Pancreas (tissue), 10 donors: Measurements from ENCODE around the gene BEND3. TPM values are rescaled to one million over a fixed set of nuclear protein-coding genes. Genes with fewer than 3 reads are reported as not detected.
A peak's percentile ranks its signal among the peaks of the same experiment; 100 is the strongest.

Experiments used
- ATAC-seq, 4 donors: fragments of 200-7000 bp; cut with Tn5 transposase; one replicate each; pipeline versions ENCODE4 v1.8.0 to v1.9.1; 2020; ENCODE audit warnings: mild to moderate bottlenecking in 4 of 4, moderate library complexity in 4 of 4
- DNase-seq, 6 donors: peaks; one replicate each; pipeline ENCODE4 v3.0.0-alpha.2; 2020
- FAIRE-seq: peaks from 2 replicates; lab custom pipeline; 2012; peaks lifted over from hg19 to GRCh38; lab: Jason Lieb, UNC
- H3K27ac ChIP-seq, 4 donors: fragments of 200-600 bp; sonication (generic); 1 replicate in 3 of 4; 2 replicates in 1 of 4; pipeline versions ENCODE4 v1.5.0 to v1.8.0; 2020
- H3K27me3 ChIP-seq, 4 donors: fragments of 200-600 bp; one replicate each; pipeline ENCODE4 v1.8.0; 2021
- H3K36me3 ChIP-seq, 3 donors: fragments of 200-600 bp; sonication (generic) in 1 of 3; one replicate each; pipeline versions ENCODE4 v1.5.0 to v1.8.0; 2020 to 2021
- H3K4me1 ChIP-seq, 3 donors: fragments of 200-600 bp; one replicate each; pipeline ENCODE4 v1.8.0; 2021
- H3K4me3 ChIP-seq, 4 donors: fragments of 200-600 bp; sonication (generic) in 2 of 4; one replicate each; pipeline versions ENCODE4 v1.5.0 to v1.8.0; 2020 to 2021
- H3K9me3 ChIP-seq, 4 donors: fragments of 200-600 bp; one replicate each; pipeline ENCODE4 v1.8.0; 2021
- WGBS, 2 donors: extraction: QIAGEN DNeasy Blood & Tissue Kit; methylation state at CpG; one replicate each; pipeline ENCODE4 v1.1.7; 2013; 5-methylcytosine and 5-hydroxymethylcytosine counted together
- intact Hi-C, 3 donors: fragments of 100-400 bp; cut with DNase I; formaldehyde crosslinking; loops; one replicate each; pipeline versions ENCODE4 v1.11.1 to v1.14.2; 2022
- polyA plus RNA-seq, 2 donors: library from polyadenylated mRNA; stranded (reverse); fragments of 200-250 nt; gene quantifications; one replicate each; pipeline ENCODE4 v1.2.3, GENCODE V29; 2013
- total RNA-seq, 6 donors: library from RNA; stranded (reverse); fragmentation: NEBNext Ultra II Directional in 4 of 6; extraction: Animal tissue kit (Norgen Biotek cat#: 25700) in 4 of 6; gene quantifications; one replicate each; pipeline versions ENCODE4 v1.2.1 to v1.2.4, GENCODE V29; 2021 to 2023
- TF ChIP-seq, protein P1 (sequence below), 4 donors: fragments of 200-600 bp; sonication (generic) in 3 of 4; IDR thresholded peaks; one replicate each; pipeline versions ENCODE4 v1.5.0 to v1.8.0; 2021; ENCODE audit warnings: antibody characterized with exemption in 4 of 4
- donor health status: healthy with polysubstance abuse.
- donor health status: DM: no; HTN: no; CAD: no; lungs with moderate emphysema.
- donor health status: DM: no; HTN: no; CAD: no.
- donor health status: control.
- donor health status: control.
- donor health status: Bipolar disorder and iron deficiency.
- donor health status: DM: yes; HTN: yes; CAD: no.
- donor health status: DM: no; HTN: no; CAD: no.
- donor health status: DM: no; HTN: no; CAD: no.
- donor health status: DM: yes; HTN: yes; CAD: no.

Gene BEND3
- total and polyA plus RNA-seq, 8 donors, result 0.77 to 3.4 (median 1.9) TPM

- H3K36me3 ChIP-seq, result peaks cover 0 to 8% (median 0%) of the 10 kb centered on the region in 3 donors
- TF ChIP-seq, protein P1, sequence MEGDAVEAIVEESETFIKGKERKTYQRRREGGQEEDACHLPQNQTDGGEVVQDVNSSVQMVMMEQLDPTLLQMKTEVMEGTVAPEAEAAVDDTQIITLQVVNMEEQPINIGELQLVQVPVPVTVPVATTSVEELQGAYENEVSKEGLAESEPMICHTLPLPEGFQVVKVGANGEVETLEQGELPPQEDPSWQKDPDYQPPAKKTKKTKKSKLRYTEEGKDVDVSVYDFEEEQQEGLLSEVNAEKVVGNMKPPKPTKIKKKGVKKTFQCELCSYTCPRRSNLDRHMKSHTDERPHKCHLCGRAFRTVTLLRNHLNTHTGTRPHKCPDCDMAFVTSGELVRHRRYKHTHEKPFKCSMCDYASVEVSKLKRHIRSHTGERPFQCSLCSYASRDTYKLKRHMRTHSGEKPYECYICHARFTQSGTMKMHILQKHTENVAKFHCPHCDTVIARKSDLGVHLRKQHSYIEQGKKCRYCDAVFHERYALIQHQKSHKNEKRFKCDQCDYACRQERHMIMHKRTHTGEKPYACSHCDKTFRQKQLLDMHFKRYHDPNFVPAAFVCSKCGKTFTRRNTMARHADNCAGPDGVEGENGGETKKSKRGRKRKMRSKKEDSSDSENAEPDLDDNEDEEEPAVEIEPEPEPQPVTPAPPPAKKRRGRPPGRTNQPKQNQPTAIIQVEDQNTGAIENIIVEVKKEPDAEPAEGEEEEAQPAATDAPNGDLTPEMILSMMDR (IDR thresholded peaks at IDR 0.05), result no peak
- no peaks in the 10 kb centered on the region for H3K27me3 ChIP-seq
- peaks cover 0 to 3% (median 0%) of the 10 kb centered on the region in 3 donors for H3K4me1 ChIP-seq
- H3K4me3 ChIP-seq, result no peak overlapping the region
- H3K9me3 ChIP-seq, result no peaks in the 10 kb centered on the region
- FAIRE-seq, result no peak
- intact Hi-C loops, result no loop called here
- DNase-seq, result peak in 1 of 6 donors; percentile 58
- no peak overlapping the region for H3K27ac ChIP-seq
- WGBS, 2 donors, result 96 to 97% methylated on average over 53 of the region's 53 CpGs
- no peak for ATAC-seq
Observed at GRCh38 chr6:107069631-107070548, 45.4 kb downstream of the BEND3 start.

DNA sequence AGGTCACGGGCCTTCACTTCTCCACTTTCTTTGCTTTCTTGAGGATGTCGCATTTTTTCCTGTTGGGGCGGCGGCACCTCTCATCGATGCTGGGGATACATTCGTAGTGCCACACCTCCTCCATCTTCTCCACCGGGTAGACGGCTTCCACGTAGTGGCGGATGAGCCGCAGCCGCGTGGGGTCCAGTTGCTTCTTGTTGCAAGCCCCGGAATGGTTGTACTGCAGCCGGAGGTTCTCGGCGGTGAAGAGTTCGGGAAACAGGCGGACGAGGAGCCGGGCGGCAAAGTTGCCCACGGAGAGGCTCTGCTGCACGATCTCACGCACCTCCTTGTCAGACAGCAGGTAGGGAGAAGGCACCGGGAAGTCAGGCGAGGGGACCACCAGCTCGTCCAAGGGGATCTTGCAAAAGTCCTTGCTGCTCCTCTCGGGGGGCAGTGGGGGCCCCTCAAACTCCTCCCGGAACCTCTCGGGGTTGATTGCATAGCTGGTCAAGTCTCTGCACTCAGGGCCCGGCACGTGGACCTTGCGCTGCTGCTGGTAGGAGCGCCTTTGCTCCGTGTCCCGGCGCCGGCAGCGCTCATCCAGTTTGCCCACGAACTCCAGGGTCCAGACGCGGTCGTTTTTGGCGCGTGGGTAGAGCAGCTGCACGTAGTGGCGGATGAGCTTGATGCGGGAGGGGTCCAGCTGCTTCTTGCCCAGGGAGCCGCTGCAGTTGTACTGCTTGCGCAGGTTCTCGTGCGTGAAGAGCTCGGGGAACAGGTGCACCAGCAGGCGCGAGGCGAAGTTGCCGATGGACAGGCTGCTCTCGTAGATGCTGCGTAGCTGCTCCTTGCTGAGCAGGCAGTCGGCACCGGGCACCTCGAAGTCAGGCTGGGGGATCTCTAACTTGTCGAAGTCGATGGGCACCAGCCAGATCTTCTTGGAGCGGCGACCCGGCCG is 46.4 kb downstream of the BEND3 start:
- Histone ChIP-seq H3K36me3 (peaks cover 0 to 8% (median 0%) of the 10 kb centered on the region in 3 donors), H3K4me1 (peaks cover 0 to 9% (median 0%) of the 10 kb centered on the region in 3 donors), H3K4me3 (no peak overlapping the region), H3K9me3 (no peaks in the 10 kb centered on the region), H3K27ac (no peak overlapping the region), H3K27me3 (no peaks in the 10 kb centered on the region)
- intact Hi-C loops, result no loop called here
- WGBS, 2 donors, result 96 to 97% methylated on average over 69 of the region's 69 CpGs
- TF ChIP-seq, protein P1 (IDR thresholded peaks at IDR 0.05), result no peak
- DNase-seq, result peak in 1 of 6 donors; percentile 59
- ATAC-seq, result no peak
- no peak for FAIRE-seq

- peak in 3 of 4 donors; percentile 8 to 62 (median 32) for ATAC-seq
- intact Hi-C loops, result no loop called here
Observed at GRCh38 chr6:107066697-107067659, 48.3 kb downstream of the BEND3 start.

More at GRCh38 chr6:107066697-107067659, 48.3 kb downstream of the BEND3 start:
- Histone ChIP-seq H3K36me3 (peaks cover 0 to 8% (median 0%) of the 10 kb centered on the region in 3 donors), H3K9me3 (no peaks in the 10 kb centered on the region), H3K27ac (peak overlapping the region in 2 of 4 donors; percentile 33 to 55), H3K4me3 (no peak overlapping the region), H3K4me1 (peaks cover 0 to 9% (median 0%) of the 10 kb centered on the region in 3 donors), H3K27me3 (no peaks in the 10 kb centered on the region)
- FAIRE-seq (no peak), DNase-seq (no peak)
- WGBS, 2 donors, result 73 to 75% methylated on average over 9 of the region's 9 CpGs
- TF ChIP-seq, protein P1 (IDR thresholded peaks at IDR 0.05), result no peak
